ENCODE data around the gene TGIF1.

The TGIF1 gene

GRCh38 chr18:3457261-3457724, 7.3 kb downstream of the TGIF1 start:
- H3K4ac ChIP-seq (ENCODE audit: low read depth in 1 of 2, low read length in 2 of 2): no peak overlapping the region
- H3K27me3 ChIP-seq (ENCODE audit: control insufficient read depth in 1 of 2, insufficient read depth in 1 of 2, low read length in 2 of 2): no peaks in the 10 kb centered on the region
- no peak overlapping the region for H2BK5ac ChIP-seq (ENCODE audit: low read depth, low read length, poor library complexity, severe bottlenecking)
- peaks cover 8% of the 10 kb centered on the region for H3K4me1 ChIP-seq (ENCODE audit: control insufficient read depth, insufficient read depth, low read depth, low read length)
- H2AFZ ChIP-seq (ENCODE audit: low read depth, low read length): no peak overlapping the region
- H3K4me3 ChIP-seq (ENCODE audit: insufficient read depth in 1 of 2, low read depth in 1 of 2, low read length in 2 of 2): no peak overlapping the region
- no peak overlapping the region for H2BK120ac ChIP-seq (ENCODE audit: low read depth, low read length)
- no peak overlapping the region for H3K23ac ChIP-seq (ENCODE audit: low read length in 2 of 2)
- H3K14ac ChIP-seq (ENCODE audit: low read length in 2 of 2): no peak overlapping the region
- H3K9me3 ChIP-seq (ENCODE audit: control insufficient read depth, low read length): peaks cover 22% of the 10 kb centered on the region
- no peak overlapping the region for H4K91ac ChIP-seq (ENCODE audit: low read length)
- no peak overlapping the region for H4K8ac ChIP-seq (ENCODE audit: low read length)
- WGBS: 97% methylated on average over 15 of the region's 15 CpGs
- DNase-seq: no peak
- peaks cover 13 to 63% of the 10 kb centered on the region in 2 experiments for H3K36me3 ChIP-seq (ENCODE audit: control insufficient read depth in 1 of 2, insufficient read depth in 2 of 2, low read depth in 1 of 2, low read length in 2 of 2)
- H2BK15ac ChIP-seq (ENCODE audit: low read depth, poor library complexity, severe bottlenecking): no peak overlapping the region
- peak overlapping the region; percentile 98 for H3K27ac ChIP-seq (ENCODE audit: low read length, poor library complexity, severe bottlenecking)
- H2AK5ac ChIP-seq (ENCODE audit: low read length, severe bottlenecking): no peak overlapping the region
- H3K9ac ChIP-seq (ENCODE audit: low read length): no peak overlapping the region
- peak overlapping the region in 1 of 2 experiments; percentile 1 for H3K18ac ChIP-seq (ENCODE audit: low read depth in 1 of 2, low read length in 2 of 2)
- H3K4me2 ChIP-seq (ENCODE audit: low read length, poor library complexity, severe bottlenecking): peak overlapping the region; percentile 78
- peaks cover 1% of the 10 kb centered on the region for H3K79me1 ChIP-seq (replicated peaks; ENCODE audit: low read length, poor library complexity, severe bottlenecking)
- peak overlapping the region in 1 of 2 experiments; percentile 95 for H2BK12ac ChIP-seq (ENCODE audit: low read length in 2 of 2)

DNA sequence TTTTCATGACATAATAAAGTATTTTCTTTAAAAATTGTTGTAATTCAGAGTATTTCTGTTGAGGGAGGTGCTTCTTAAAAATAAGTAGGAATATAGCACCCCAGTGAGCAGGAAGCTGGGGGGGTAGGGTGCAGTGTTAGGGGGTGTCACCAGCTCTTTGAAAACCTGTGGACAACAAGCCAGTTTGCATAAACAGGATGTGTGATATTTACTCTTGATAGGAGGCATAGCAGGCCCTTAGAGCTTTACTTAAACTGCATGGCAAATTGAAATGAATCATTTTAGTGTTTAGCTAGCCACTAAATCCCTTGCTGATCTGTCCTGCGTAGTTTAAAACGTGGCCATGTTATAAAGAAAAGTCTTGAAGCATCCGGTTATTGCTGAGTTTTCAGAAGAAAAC, 8.4 kb downstream of the TGIF1 start:
- no peak overlapping the region for H2BK15ac ChIP-seq (ENCODE audit: low read depth, poor library complexity, severe bottlenecking)
- peak overlapping the region; percentile 42 for H3K27ac ChIP-seq (ENCODE audit: low read length, poor library complexity, severe bottlenecking)
- H3K79me1 ChIP-seq (replicated peaks; ENCODE audit: low read length, poor library complexity, severe bottlenecking): peaks cover 1% of the 10 kb centered on the region
- no peaks in the 10 kb centered on the region for H3K27me3 ChIP-seq (ENCODE audit: control insufficient read depth in 1 of 2, insufficient read depth in 1 of 2, low read length in 2 of 2)
- peak; percentile 67 for DNase-seq
- 23% methylated on average over 3 of the region's 3 CpGs for WGBS
- H4K8ac ChIP-seq (ENCODE audit: low read length): no peak overlapping the region
- no peak overlapping the region for H2AFZ ChIP-seq (ENCODE audit: low read depth, low read length)
- no peak overlapping the region for H3K14ac ChIP-seq (ENCODE audit: low read length in 2 of 2)
- H4K91ac ChIP-seq (ENCODE audit: low read length): no peak overlapping the region
- no peak overlapping the region for H3K4ac ChIP-seq (ENCODE audit: low read depth in 1 of 2, low read length in 2 of 2)
- H3K9me3 ChIP-seq (ENCODE audit: control insufficient read depth, low read length): peaks cover 22% of the 10 kb centered on the region
- H3K4me2 ChIP-seq (ENCODE audit: low read length, poor library complexity, severe bottlenecking): peak overlapping the region; percentile 21
- H3K4me3 ChIP-seq (ENCODE audit: insufficient read depth in 1 of 2, low read depth in 1 of 2, low read length in 2 of 2): peak overlapping the region in 1 of 2 experiments; percentile 30
- H3K18ac ChIP-seq (ENCODE audit: low read depth in 1 of 2, low read length in 2 of 2): no peak overlapping the region
- H3K36me3 ChIP-seq (ENCODE audit: control insufficient read depth in 1 of 2, insufficient read depth in 2 of 2, low read depth in 1 of 2, low read length in 2 of 2): peaks cover 13 to 63% of the 10 kb centered on the region in 2 experiments
- no peak overlapping the region for H3K23ac ChIP-seq (ENCODE audit: low read length in 2 of 2)
- peaks cover 8% of the 10 kb centered on the region for H3K4me1 ChIP-seq (ENCODE audit: control insufficient read depth, insufficient read depth, low read depth, low read length)
- H2BK120ac ChIP-seq (ENCODE audit: low read depth, low read length): no peak overlapping the region
- H2BK12ac ChIP-seq (ENCODE audit: low read length in 2 of 2): no peak overlapping the region
- no peak overlapping the region for H2BK5ac ChIP-seq (ENCODE audit: low read depth, low read length, poor library complexity, severe bottlenecking)
- H2AK5ac ChIP-seq (ENCODE audit: low read length, severe bottlenecking): no peak overlapping the region
- peak overlapping the region; percentile 34 for H3K9ac ChIP-seq (ENCODE audit: low read length)

- Histone ChIP-seq H2BK15ac (ENCODE audit: low read depth, poor library complexity, severe bottlenecking) (no peak overlapping the region), H2BK5ac (ENCODE audit: low read depth, low read length, poor library complexity, severe bottlenecking) (no peak overlapping the region), H3K4ac (ENCODE audit: low read depth in 1 of 2, low read length in 2 of 2) (no peak overlapping the region), H3K36me3 (ENCODE audit: control insufficient read depth in 1 of 2, insufficient read depth in 2 of 2, low read depth in 1 of 2, low read length in 2 of 2) (peaks cover 13 to 63% of the 10 kb centered on the region in 2 experiments), H3K4me2 (ENCODE audit: low read length, poor library complexity, severe bottlenecking) (no peak overlapping the region), H3K14ac (ENCODE audit: low read length in 2 of 2) (no peak overlapping the region), H4K91ac (ENCODE audit: low read length) (no peak overlapping the region), H3K4me1 (ENCODE audit: control insufficient read depth, insufficient read depth, low read depth, low read length) (peaks cover 8% of the 10 kb centered on the region), H2BK120ac (ENCODE audit: low read depth, low read length) (no peak overlapping the region), H3K23ac (ENCODE audit: low read length in 2 of 2) (no peak overlapping the region), H2AFZ (ENCODE audit: low read depth, low read length) (no peak overlapping the region), H3K27ac (ENCODE audit: low read length, poor library complexity, severe bottlenecking) (peak overlapping the region; percentile 36), H2BK12ac (ENCODE audit: low read length in 2 of 2) (peak overlapping the region in 1 of 2 experiments; percentile 49), H4K8ac (ENCODE audit: low read length) (no peak overlapping the region), H3K9me3 (ENCODE audit: control insufficient read depth, low read length) (peaks cover 22% of the 10 kb centered on the region), H3K18ac (ENCODE audit: low read depth in 1 of 2, low read length in 2 of 2) (peak overlapping the region; percentile 11 to 63), H3K4me3 (ENCODE audit: insufficient read depth in 1 of 2, low read depth in 1 of 2, low read length in 2 of 2) (peak overlapping the region in 1 of 2 experiments; percentile 30), H3K9ac (ENCODE audit: low read length) (peak overlapping the region; percentile 34), H3K79me1 (replicated peaks; ENCODE audit: low read length, poor library complexity, severe bottlenecking) (peaks cover 1% of the 10 kb centered on the region), H2AK5ac (ENCODE audit: low read length, severe bottlenecking) (no peak overlapping the region), H3K27me3 (ENCODE audit: control insufficient read depth in 1 of 2, insufficient read depth in 1 of 2, low read length in 2 of 2) (no peaks in the 10 kb centered on the region)
- WGBS: 83% methylated on average over 2 of the region's 5 CpGs
- peak; percentile 65 for DNase-seq
Measured at GRCh38 chr18:3458952-3459853, 9.2 kb downstream of the TGIF1 start.

DNA sequence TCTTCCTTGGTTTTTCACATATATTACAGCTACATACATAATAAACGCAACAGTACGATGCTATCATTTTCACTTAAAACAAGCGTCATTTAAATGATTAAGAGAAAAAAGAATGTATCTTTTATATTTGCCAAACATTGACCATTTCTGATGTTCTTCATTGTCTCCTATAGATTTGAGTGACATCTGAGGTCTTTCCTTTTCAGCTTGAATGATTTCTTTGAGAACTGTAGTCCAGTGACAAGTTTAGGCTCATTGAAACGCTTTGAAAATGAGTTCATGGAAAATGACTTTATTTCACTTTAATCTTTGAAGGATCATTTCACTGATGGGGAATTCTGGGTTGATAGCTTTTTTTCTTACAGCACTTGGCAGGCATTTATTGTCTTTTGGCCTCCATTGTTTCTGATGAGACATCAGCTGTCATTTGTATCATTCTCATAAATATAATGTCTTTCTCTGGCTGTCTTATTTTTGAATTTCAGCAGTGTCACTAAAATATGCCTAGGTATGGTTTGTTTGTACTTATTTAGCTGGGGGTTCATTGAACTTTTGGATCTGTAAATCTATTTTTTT, 10.9 kb downstream of the TGIF1 start:
- Histone ChIP-seq H3K4me2 (ENCODE audit: low read length, poor library complexity, severe bottlenecking) (no peak overlapping the region), H2BK5ac (ENCODE audit: low read depth, low read length, poor library complexity, severe bottlenecking) (no peak overlapping the region), H3K27me3 (ENCODE audit: control insufficient read depth in 1 of 2, insufficient read depth in 1 of 2, low read length in 2 of 2) (no peaks in the 10 kb centered on the region), H3K36me3 (ENCODE audit: control insufficient read depth in 1 of 2, insufficient read depth in 2 of 2, low read depth in 1 of 2, low read length in 2 of 2) (peaks cover 16 to 62% of the 10 kb centered on the region in 2 experiments), H3K23ac (ENCODE audit: low read length in 2 of 2) (no peak overlapping the region), H2AFZ (ENCODE audit: low read depth, low read length) (no peak overlapping the region), H3K79me1 (replicated peaks; ENCODE audit: low read length, poor library complexity, severe bottlenecking) (peaks cover 1% of the 10 kb centered on the region), H2BK120ac (ENCODE audit: low read depth, low read length) (no peak overlapping the region), H3K4ac (ENCODE audit: low read depth in 1 of 2, low read length in 2 of 2) (no peak overlapping the region), H4K91ac (ENCODE audit: low read length) (no peak overlapping the region), H3K9me3 (ENCODE audit: control insufficient read depth, low read length) (peaks cover 22% of the 10 kb centered on the region), H2AK5ac (ENCODE audit: low read length, severe bottlenecking) (no peak overlapping the region), H3K4me3 (ENCODE audit: insufficient read depth in 1 of 2, low read depth in 1 of 2, low read length in 2 of 2) (no peak overlapping the region), H3K14ac (ENCODE audit: low read length in 2 of 2) (no peak overlapping the region), H3K18ac (ENCODE audit: low read depth in 1 of 2, low read length in 2 of 2) (no peak overlapping the region), H2BK15ac (ENCODE audit: low read depth, poor library complexity, severe bottlenecking) (no peak overlapping the region), H3K27ac (ENCODE audit: low read length, poor library complexity, severe bottlenecking) (no peak overlapping the region), H3K9ac (ENCODE audit: low read length) (no peak overlapping the region), H4K8ac (ENCODE audit: low read length) (no peak overlapping the region), H2BK12ac (ENCODE audit: low read length in 2 of 2) (no peak overlapping the region), H3K4me1 (ENCODE audit: control insufficient read depth, insufficient read depth, low read depth, low read length) (peaks cover 8% of the 10 kb centered on the region)
- 100% methylated on average over 2 of the region's 4 CpGs for WGBS
- DNase-seq: no peak
